ENCODE results near the gene ARHGAP30.
"Not testable (repeated sequence)": the region's sequence is repeated elsewhere in the genome, so short reads cannot be mapped to it uniquely, and the experiment has no call there.

The ARHGAP30 gene

DNA sequence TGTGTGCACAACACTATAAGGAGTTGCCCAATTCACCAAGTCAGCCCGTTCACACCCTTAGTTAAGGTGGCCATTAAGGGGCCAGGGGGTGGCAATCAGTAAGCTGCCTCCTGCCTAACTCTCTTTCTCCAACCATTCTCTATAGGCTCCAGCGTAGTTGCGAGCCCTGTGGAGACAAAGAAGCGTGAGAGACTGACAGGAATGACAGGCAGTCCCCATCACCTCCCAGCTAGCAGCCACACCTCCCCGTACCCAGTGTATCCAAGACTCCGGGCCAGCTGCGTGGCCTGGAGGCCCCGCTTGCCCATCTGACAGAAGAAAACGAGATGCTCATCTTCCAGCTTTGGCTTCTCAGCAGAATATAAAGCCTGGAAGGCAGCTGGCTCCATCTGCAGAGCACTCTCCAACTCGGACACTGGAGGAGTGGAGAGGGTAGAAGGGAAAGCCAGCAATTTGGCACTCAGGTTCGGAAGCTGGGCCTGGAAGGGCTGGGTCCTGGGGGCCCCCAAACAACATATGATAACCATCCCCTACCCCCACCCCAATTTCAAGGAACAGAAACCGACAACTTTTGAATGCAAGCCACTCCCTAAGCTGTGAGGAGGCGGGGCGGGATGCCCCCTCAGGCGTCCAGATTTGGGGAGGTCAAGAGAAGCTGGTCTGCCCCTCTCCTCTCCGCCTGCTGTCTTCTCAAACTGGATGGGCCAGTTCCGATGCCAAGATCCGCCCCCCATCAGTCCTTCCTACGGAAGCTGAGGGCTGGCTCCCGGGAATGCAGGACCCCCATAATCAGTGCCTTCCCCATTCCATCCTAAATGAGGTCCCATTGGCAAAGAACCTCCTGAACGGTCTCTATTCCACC lies 31.8 kb downstream of the ARHGAP30 start:
- no peak for DNase-seq

DNA sequence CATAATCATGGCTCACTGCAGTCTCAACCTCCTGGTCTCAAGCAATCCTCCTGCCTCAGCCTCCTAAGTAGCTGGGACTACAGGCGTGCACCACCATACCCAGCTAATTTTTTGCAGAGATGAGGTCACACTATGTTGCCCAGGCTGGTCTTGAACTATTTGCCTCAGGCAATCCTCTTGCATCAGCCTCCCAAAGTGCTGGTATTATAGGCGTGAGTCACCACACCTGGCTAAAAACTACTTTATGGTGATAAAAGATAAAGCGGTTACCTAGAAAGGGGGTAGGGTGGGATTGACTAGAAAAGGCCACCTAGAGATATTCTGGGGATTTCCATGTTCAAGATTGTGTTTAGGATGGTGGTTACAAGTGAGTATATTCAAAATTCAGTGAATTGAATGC lies 35.9 kb downstream of the ARHGAP30 start:
- no peak for DNase-seq

DNA sequence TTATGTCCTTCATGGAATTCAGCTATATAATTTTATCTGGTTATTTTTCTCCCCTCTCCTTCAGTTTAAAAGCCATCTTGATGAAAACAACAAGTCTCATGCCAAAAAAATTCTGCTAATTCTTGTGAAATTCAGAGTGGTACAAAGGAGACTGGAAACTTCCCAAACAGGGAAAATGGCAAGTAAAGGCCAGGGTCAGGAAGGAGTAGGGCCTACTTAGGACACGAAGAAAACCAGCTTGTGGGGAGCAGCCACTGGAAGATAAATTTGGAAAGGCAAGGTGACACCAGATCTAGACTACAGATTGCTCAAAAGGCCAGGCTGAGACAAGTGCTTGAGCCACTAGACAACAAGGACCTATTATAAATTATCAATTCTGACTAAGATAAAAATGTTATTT lies 37.3 kb downstream of the ARHGAP30 start:
- DNase-seq, result no peak

DNA sequence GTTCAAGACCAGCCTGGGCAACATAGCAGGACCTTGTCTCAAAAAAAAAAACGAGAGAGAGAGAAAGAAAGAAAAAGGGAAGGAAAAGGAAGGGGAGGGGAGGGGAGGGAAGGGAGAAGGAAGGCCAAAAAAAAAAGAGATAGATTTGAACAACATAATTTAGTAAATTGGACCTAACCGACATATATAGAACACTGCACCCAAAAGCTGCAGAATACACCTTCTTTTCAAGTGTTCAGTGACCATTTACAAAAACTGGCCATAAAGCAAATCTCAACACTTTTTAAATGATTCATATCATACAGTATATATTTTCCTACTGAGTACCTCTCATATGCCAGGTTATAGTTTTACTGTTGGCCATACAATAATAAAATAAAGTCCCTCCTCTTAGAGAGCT lies 37.8 kb downstream of the ARHGAP30 start:
- no peak for DNase-seq

DNA sequence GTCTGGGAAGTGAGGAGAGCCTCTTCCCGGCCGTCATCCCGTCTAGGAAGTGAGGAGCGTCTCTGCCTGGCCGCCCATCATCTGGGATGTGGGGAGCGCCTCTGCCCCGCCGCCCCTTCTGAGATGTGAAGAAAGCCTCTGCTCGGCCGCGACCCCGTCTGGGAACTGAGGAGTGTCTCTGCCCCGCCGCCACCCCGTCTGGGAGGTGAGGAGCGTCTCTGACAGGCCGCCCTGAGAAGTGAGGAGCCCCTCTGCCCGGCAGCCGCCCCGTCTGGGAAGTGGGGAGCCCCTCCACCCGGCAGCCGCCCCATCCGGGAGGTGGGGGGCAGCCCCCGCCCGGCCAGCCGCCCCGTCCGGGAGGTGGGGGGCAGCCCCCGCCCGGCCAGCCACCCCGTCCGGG lies 40.2 kb downstream of the ARHGAP30 start:
- not testable (repeated sequence) for DNase-seq

DNA sequence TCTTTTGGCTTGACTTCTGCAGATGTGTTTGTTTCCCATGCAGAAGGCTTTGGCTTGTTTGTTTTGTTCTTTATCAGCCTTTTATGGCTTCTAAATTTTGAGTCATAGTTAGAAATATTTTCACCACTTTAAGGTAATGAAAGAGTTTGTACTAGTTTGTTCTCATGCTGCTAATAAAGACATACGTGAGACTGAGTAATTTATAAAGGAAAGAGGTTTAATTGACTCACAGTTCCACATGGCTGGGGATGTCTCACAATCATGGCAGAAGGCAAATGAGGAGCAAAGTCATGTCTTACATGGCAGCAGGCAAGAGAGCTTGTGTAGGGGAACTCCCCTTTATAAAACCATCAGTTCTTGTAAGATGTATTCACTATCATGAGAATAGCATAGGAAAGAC lies 42.7 kb downstream of the ARHGAP30 start:
- DNase-seq, result not testable (repeated sequence)

DNA sequence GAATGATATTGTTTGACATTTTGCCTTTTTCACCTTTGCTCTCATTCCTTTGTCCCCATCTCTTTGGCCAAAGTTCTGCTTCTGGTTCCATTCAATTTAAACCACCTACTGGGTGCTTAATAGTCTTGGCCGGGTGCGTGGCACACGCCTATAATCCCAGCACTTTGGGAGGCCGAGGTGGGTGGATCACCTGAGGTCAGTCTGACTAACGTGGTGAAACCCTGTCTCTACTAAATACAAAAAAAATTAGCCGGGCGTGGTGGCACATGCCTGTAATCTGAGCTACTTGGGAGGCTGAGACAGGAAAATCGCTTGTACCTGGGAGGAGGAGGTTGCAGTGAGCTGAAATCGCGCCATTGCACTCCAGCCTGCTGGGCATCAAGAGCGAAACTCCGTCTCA lies 47.3 kb downstream of the ARHGAP30 start:
- not testable (repeated sequence) for DNase-seq

DNA sequence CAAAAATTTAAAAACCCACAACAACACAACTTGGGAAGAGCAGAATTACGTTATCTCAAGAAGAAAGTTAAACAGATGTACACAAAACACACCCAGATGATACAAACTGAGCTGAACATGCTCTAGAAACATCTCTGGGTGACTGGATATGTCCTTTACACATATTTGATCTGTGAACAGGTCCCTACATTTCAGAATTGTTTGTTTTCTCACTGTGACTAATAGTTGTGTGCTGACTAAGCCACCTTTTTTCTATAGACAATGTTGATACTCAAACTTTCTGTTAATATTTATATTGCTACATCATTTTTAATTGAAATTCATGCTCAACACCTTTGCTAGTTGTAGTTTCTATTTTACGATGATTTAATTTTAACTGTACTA lies 47.7 kb downstream of the ARHGAP30 start:
- no peak for DNase-seq

DNA sequence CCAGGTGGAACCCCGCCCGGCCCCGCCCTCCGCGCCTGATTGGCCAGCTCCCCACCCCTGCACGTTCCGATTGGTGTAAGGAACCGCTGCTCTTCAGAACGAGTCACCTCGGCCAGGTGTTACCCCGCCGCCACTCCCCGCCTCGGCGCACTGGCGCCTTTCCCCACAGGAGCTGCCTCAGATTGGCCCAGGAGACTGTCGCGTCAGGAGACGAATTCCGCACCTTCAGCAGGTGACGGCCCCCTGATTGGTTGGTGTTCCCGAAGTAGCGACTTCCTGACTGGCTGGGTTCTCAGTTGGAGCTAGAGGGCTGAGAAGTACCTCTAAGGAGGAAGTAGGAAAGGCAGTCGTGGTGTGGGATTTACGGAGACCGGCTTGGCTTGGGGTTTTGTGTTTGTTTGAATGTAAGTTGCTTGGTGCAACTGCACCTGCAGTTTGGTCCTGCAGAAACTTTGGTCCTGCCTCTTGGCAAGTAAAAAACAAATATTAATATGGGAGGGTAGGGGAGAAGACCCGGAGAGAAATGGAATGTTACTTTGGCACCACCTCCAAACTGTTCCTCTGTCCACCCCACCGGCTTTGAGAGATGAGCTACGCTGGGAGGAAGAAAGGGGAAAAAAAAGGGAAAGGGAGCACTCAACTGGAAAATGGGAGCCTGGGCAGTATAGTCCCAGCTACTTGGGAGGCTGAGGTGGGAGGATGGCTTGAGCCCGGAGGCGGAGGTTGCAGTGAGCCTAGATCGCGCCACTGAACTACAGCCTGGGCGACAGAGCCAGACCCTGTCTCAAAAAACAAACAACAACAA lies 48.3 kb downstream of the ARHGAP30 start:
- peak; percentile 93 to 94 for DNase-seq

DNA sequence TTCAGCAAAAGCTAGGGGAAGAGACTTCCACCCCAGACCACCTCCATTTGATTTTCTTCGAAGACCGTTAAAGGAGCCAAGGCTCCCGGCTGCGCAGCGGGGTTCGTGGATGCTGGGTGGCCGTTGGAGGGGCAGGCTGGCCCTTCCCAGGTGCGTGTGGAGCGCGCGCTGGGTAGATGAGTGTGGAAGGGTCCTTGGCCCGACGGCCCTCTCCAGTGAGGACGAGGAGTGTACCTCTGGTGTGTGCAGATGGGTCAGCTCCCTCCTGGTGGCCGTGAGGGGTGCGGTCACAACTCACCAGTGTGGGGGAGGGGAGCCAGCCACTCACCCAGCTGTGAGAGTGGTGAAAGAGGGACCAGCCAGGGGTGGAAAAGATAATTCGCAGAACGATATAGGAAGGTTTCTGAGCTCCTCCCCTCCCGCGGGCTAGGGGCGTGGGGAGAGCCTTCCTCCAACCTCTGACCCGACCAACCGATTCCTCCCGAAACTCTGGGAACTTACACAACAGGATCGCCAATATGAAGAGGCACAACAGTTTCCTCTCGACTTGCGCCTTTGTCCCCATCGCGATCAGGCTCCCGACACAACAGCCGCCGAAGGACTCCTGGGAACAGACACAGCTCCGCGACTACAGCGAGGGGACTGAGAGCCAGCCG lies 49.1 kb downstream of the ARHGAP30 start, which contains the start of gene F11R:
TSS of gene F11R (minus strand) at position 644 of the 656 bp plus-strand sequence. CDS start at position 565, 79 bp downstream.
- peak; percentile 35 to 58 for DNase-seq

DNA sequence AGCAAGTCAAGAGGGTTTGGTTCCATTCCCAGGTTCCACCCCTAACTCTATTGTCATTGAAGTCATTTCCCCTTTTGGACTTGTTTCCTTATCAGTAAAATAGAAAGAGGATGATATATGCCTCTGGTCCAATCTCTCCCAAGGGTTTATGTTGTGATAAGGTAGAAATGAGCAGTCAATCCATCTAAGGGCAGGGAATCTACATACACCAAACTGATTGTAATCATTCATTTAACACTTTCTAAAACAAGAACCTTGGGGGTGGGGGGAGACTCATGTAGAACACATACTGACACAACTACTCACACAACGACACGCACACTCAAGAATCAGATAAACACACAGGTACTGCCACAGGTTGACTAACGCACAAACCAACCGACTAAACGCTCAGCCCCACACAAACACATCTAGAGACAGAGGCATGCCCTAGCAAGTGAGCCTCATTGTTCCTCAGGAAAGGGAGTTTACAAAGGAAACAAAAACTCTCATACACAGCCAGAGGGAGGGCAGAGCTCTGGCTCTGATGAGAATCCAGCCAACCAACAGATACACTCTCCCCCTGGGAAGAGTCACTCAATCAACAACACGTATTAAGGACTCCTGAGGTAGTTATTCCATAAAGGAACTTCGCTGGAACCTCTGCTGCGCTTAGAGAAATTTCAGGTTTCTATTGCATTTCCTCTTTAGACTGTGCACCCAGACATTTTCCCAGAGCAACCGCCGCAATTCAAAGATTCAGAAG lies 49.8 kb downstream of the ARHGAP30 start:
- DNase-seq, result no peak

DNA sequence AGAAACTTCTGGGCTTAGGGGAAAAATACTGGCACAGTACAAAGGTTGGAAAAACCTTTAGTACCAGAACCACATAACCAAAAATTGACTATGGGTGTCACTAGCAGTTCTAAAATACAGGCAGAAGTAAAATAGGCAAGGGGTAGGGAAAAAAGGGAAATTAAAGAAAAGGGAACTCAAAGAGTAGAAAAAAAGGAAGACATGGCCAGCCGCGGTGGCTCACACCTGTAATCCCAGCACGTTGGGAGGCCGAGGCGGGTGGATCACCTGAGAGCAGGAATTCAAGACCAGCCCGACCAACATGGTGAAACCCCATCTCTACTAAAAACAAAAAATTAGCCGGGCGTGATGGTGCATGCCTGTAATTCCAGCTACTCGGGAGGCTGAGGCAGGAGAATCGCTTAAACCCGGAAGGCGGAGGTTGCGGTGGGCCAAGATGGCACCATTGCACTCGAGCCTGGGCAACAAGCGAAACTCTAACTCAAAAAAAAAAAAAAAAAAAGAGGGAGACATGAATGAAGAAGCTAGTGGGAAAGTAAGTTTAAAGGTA lies 50.5 kb downstream of the ARHGAP30 start:
- DNase-seq, result not testable (repeated sequence)

DNA sequence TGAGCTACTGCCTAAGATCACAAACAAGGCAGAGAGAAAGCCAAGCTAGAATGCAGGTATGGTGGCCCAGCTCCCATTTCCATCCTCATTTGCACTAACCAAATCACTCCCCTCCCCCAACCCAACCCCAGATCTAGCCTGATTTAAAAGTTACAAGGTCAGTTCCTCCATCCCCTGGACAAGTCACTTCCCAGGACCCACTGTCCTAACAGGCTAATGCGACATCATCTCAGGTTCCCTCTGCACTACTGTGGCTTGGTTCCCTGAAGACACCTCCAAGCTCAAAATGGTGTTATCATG lies 51.1 kb downstream of the ARHGAP30 start:
- DNase-seq, result no peak

DNA sequence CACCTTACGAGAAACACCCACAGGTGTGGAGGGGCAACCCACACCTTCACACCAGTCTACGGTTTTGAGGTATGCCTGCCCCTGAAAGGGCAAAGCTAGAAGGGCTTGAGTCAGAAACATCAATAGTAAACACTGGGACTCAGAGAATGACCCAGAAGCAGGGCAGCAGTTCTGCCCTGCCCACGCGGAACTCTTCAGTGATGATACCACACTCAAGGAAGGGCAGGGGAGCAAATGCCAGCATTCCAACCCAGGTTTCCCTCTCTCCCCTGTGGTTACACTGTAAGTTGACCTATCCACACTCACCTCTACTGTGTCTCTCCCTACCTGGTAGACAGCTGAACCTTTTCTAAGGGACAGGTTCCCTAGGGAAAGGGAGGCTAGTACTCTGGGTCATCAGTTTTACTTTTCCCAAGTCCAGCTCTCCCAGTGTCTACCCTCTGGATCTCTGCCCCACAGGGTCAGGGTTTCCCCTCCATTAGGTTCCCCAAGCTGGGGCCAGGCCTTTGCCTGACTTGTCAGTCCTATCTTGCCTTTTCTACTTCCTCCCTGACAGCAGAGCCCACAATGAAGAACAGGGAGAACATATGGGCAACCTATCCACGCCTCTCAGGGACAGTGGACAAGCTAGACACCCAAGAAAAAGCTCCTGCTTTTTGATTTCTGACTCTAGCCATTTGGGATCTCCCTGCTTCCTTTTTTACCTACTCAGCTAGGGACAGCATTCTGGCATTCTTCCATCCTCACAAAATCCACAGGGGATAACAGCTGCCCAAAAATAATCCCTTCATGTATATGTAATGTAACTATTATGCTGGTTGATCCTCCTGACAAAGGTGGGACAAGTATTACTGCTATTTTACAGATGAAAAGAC lies 51.7 kb downstream of the ARHGAP30 start:
- DNase-seq, result no peak

DNA sequence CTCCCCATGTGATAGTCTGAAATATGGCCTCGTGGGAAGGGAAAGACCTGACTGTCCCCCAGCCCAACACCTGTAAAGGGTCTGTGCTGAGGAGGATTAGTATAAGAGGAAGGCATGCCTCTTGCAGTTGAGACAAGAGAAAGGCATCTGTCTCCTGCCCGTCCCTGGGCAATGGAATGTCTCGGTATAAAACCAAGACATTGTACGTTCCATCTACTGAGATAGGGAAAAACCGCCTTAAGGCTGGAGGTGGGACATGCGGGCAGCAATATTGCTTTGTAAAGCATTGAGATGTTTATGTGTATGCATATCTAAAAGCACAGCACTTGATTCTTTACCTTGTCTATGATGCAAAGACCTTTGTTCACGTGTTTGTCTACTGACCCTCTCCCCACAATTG lies 52.5 kb downstream of the ARHGAP30 start:
- DNase-seq, result not testable (repeated sequence)

DNA sequence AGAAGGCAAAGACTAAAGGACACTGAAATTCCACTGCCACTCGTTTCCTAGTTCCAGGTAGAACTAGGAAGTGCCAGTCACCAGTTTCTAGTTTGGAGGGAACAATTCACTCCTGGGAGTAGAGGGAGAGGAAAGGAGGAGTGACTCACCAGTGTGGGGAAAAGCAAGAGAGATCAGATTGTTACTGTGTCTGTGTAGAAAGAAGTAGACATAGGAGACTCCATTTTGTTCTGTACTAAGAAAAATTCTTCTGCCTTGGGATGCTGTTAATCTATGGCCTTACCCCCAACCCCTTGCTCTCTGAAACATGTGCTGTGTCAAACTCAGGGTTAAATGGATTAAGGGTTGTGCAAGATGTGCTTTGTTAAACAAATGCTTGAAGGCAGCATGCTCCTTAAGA lies 53.0 kb downstream of the ARHGAP30 start:
- DNase-seq, result not testable (repeated sequence)

DNA sequence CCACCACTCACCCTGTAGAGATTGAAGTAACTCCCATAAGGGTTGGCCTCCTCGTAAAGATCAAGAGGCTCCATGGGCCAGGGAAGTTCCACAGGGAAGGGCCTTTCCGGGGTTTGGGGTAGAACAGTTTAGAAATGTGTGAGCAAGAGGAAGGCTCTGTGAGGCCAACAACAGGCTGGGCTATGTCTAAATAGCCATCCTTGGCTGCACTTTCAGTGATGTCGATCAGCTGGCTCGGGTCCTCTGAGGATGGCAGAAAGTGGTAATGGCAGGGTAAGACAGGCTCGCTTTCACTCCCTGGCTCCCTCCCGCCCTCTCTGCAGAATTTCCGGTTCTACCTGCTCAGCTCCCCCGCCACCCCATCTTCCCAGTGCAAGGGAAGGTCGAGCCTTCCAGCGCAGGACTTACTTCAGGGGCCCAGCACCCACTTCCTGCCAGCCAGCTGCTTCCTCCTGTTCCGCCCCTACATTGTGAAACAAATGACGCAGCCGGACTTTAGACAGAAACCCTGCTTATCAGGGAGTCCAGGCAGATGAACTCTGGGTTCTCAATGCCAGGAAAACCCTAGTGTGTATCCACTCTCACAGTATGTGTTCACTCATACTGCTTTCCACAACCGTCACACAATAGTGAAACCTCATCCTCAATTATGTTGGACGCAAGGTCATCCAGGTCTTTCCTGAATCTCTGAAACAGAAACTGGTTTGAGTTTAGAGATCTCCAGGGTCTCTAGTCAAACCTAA lies 56.0 kb downstream of the ARHGAP30 start:
- no peak for DNase-seq

DNA sequence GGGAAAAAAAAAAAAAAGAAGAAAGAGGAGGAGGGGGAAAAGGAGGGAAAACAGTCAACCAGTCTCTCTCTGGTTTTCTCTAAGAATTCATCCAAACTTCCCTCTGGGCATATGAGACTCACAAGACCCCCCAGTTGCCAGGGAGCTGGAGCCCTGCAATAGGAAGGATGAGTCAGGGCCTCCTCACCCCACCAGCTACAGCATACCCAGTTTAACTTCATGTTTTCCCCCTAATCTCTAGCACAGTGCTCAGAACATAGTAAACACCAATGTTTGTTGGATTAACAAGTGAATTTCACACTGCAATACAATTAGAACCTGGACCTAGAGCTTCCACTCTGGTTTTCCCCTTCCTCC lies 56.6 kb downstream of the ARHGAP30 start:
- DNase-seq, result no peak

DNA sequence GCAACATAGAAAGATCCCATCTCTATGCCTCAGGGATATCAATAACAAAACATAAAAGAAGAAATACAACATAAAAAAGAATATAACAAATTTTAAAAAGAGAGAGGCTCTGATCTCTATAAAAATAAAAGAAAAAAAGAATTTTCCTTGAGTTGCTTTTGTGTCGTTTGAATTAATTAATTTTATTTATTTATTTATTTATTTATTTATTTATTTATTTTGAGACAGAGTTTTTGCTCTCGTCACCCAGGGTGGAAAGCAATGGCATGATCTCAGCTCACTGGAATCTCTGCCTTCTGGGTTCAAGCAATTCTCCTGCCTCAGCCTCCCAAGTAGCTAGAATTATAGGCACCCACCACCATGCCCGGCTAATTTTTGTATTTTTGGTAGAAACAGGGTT lies 57.3 kb downstream of the ARHGAP30 start:
- no peak for DNase-seq

DNA sequence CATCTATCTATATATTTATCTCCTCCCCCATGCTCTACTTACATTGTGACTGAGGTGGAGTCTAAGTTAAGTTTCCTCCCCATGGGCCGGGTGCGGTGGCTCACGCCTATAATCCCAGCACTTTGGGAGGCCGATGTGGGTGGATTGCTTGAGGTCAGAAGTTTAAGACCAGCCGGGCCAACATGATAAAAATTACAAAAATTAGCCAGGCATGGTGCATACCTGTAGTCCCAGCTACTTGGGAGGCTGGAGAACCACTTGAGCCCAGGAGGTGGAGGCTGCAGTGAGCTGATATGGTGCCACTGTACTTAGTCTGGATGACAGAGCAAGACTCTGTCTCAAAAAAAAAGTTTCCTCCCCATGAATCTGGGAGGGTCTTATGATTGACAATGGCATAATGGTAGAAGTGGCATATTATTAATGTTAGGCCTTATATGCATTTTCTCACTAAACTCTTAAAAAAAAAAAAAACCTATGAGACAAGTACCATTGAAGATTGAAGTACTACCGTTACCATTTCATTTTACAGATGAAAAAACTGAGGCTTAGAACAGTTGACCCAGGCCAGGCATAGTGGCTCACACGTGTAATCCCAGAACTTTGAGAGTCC lies 60.0 kb downstream of the ARHGAP30 start:
- DNase-seq, result no peak

Data from SHP77 (cell line).